Islet of Langerhans (tissue), 1 donor: ENCODE data around the gene ZC3H10.
"Not testable (repeated sequence)": the region's sequence is repeated elsewhere in the genome, so short reads cannot be mapped to it uniquely, and the experiment has no call there.

Source experiments
- FAIRE-seq: peaks from one replicate; lab custom pipeline; 2011; peaks lifted over from hg19 to GRCh38; lab: Jason Lieb, UNC

ZC3H10 gene

DNA sequence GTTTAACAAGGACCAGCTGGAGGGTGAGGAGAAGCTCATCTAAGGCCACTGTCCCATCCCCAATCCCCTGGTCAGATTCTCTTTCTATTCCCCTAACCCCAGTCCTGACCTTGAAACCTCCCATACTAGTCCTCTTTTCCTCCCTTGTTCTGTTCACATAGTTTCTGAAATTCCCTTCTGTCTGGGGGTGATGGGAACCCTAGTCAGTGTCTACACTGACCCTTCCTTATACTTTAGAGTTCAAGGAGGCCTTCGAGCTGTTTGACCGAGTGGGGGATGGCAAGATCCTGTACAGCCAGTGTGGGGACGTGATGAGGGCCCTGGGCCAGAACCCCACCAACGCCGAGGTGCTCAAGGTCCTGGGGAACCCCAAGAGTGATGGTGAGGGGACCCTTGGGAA lies 36.8 kb downstream of the ZC3H10 start:
- FAIRE-seq, result no peak

- no peak for FAIRE-seq
These were observed 37.3 kb downstream of the ZC3H10 start for GRCh38 chr12:56155256-56155845.

DNA sequence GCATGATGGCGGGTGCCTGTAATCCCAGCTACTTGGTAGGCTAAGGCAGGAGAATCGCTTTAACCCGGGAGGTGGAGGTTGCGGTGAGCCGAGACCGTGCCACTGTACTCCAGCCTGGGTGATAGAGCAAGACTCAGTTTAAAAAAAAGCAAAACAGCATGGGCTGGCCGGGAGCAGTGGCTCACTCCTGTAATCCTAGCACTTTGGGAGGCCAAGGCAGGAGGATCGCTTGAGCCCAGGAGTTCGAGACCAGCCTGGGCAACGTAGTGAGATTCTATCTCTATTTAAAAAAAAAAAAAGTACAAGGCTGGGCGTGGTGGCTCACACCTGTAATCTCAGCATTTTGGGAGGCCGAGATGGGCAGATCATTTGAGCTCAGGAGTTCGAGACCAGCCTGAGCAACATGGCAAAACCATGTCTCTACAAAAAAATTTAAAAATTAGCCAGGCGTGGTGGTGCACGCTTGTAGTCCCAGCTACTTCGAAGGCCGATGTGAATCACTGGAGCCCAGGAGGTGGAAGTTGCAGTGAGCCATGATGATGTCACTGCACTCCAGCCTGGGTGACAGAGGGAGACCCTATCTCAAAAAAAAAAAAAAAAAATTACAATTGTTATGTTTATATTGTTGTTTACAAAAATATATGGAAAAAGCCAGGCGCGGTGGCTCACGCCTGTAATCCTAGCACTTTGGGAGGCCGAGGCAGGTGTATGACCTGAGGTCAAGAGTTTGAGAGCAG lies 38.6 kb downstream of the ZC3H10 start:
- FAIRE-seq, result not testable (repeated sequence)

DNA sequence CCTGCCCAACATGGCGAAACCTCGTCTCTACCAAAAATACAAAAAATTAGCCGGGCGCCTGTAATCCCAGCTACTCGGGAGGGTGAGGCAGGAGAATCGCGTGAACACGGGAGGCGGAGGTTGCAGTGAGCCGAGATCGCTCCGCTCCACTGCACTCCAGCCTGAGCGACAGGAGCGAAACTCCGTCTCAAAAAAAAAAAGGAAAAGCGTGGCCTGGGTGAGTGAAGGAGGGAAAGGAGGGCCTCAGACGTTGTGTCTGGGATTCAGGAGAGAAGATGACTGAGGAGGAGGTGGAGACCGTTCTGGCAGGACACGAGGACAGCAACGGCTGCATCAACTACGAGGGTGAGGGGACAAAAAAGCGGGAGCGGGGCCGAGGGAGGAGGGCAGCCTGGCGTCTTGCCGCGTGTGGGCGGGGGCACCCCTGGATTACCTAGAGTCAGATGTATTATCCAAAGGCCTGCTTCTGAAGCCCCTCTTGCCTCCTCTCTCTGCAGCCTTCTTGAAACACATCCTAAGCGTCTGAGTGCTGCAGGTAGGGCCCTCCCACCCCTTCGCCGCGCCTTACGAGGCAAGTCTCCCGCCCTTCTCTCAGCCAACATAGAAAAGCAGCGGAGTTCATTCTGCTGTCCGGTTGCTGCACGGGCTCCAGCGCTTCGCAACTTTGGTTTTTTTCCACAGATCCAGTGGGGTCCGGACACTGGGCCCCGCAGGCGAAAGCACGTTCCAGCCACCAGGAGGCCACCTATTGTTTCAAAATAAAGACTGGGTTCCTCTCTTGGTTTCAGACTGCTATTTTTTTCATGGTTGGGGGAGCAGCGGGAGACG lies 39.3 kb downstream of the ZC3H10 start:
- no peak for FAIRE-seq

GRCh38 chr12:56158029-56158925 lies 40.2 kb downstream of the ZC3H10 start, which contains the start of gene MYL6:
TSS of gene MYL6 (plus strand) at chr12:56158359. CDS start at chr12:56158402, 43 bp downstream.
- FAIRE-seq, result peak; percentile 62

- no peak for FAIRE-seq
These were observed 40.9 kb downstream of the ZC3H10 start for GRCh38 chr12:56158926-56159461.

DNA sequence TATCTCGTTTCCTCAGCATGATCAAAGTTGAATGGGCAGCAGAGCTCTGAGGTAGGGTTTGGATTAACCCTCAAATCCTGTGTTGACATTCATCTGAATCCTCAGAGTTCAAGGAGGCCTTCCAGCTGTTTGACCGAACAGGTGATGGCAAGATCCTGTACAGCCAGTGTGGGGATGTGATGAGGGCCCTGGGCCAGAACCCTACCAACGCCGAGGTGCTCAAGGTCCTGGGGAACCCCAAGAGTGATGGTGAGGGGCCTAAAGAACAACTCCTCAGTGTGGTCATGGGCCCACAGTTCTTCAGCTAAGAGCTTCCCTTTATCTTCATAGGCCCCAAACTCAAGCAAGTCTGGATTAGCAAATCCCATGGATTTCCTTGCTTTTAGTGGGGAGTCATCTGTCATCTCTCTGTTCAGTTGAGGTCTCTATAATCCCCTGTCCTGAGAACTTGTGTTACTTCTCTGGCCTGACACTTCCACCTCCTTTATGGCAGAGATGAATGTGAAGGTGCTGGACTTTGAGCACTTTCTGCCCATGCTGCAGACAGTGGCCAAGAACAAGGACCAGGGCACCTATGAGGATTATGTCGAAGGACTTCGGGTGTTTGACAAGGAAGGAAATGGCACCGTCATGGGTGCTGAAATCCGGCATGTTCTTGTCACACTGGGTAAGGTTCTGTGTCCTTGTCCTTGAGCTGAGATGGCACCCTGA lies 41.6 kb downstream of the ZC3H10 start:
- FAIRE-seq, result no peak

DNA sequence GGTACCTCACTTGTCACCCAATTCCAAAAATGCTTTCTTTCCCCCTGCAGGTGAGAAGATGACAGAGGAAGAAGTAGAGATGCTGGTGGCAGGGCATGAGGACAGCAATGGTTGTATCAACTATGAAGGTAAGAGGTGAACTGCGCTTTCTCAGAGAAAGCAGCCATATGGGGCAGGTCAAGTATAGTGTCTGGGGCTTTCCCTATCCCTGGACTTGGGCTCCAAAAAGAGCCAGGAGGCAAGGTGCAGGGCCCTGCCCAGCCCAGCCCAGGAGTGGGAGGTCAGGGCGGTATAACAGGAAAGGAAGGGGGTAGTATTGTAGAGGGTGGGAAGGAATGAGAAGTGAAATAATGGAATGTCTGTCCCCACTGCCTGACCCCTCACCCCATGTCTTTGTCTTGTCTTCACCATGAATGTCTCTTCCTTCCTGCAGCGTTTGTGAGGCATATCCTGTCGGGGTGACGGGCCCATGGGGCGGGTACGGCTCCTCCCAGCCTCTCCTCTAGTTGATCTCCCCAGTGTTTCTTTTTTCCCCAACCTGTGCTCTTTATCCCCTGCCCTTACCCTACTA lies 42.2 kb downstream of the ZC3H10 start:
- no peak for FAIRE-seq

- no peak for FAIRE-seq
These were observed 43.0 kb downstream of the ZC3H10 start for GRCh38 chr12:56160894-56161689.

GRCh38 chr12:56161690-56162351 lies 43.8 kb downstream of the ZC3H10 start:
- no peak for FAIRE-seq

DNA sequence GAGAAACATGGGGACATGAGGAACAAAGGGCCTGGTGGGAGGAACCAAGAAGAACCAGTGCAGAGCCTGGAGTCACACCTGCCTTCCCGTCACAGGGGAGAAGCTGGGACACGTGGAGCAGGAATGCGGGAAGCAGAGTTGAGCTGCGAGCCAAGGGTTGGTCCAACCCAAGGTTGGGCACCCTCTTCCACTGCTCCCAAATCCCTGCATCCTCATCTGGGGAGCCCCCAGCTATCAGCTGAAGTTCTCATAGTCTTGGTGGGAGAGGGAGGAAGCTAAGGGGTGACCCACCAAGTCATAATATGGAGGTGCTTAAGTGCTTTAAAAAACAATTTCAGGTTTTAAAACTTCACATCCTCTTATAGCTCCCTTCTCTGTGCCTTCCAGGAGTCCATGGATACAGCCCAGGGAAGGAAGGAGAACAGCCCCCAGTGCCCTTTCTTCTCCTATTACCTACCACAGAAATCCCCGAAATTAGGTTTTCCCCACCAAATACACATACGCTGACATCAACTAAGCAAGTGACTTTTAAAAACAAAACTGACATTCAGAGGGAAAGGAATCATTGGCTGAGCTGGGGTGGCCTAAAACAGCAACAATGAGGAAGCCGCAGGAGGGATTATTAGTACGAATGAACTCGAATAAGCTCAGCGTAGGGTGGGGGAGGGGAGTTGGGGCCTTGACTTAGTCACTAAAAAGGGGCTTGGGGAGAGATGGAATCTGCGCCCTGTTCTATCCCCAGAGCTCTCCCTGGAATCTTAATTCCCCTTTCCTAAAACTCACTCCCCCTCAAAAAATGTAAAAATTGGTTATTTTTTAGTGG lies 44.6 kb downstream of the ZC3H10 start:
- no peak for FAIRE-seq

DNA sequence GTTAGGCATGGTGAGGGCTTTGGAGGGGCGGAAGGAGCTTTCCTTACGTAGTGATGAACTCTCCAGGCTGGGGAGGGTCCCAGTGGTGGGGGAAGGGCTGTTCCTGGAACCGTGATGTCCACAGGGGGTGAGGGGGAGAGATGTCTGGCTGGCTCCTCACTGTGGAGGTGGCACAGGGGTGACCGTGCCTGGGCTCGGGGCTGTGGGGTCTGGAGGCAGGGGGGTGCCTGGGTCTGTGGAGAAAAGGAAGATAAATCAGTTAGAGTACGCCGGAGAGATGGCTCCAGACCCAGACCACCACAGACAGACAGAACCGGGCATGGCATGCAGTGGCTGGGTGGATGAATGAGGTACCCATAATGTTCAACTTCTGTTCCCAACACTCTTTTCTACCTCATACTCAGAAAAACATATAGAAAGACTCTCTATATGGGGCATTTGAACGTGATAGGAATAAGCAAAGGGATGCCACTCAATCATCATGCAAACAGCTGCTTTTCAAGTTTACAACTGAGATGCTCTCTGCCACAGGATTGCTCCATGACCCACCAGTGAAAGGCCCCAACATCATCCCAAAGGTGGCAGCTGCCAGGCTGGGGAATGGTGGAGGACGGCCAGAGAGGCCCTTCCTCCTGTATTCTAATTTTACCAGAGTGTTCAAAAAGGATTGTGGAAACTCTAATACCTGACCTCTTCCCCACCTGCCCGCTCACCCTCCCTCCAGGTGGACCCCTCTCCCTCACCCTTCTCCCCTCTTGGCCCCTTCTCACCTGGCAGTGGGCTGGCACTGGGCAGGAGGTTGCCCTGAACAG lies 45.7 kb downstream of the ZC3H10 start:
- no peak for FAIRE-seq

DNA sequence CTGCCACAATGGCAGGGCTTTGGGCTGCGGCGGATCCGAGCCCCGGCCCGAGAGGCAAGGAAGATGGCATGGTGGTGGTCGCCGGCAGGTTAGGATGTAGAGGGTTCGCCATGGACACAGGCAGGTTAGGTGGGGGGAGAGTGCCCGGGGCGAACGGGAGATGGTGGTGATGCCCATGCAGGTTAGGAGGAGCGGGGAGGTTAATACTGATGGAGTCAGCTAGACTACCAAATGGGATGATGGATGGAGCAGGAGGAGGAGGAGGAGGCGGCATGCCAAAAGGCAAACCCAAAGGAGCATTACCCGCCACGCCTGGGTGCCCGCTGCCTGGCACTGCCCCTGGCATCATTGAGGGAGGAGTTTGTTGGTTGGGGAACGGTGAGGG lies 46.3 kb downstream of the ZC3H10 start:
- FAIRE-seq, result no peak

DNA sequence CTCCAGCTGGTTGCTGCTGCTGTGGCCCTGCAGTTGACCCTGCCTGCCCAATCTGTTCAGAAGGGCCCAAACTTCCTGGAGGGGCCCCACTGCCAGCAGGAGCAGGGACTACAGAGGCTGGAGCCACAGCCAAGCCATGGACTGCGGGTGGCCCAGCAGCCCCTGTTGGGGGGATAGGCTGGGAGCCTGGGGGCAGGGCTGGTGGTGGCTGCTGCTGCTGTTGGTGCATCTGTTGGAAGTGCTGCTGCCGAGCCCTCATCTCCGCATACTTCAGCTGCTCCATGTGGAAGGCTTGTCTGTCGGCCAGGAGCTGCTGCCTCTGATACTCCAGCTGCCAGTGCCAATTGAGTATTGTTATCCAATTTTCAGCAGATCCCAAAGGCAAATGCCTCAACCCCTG lies 47.3 kb downstream of the ZC3H10 start:
- FAIRE-seq, result no peak

DNA sequence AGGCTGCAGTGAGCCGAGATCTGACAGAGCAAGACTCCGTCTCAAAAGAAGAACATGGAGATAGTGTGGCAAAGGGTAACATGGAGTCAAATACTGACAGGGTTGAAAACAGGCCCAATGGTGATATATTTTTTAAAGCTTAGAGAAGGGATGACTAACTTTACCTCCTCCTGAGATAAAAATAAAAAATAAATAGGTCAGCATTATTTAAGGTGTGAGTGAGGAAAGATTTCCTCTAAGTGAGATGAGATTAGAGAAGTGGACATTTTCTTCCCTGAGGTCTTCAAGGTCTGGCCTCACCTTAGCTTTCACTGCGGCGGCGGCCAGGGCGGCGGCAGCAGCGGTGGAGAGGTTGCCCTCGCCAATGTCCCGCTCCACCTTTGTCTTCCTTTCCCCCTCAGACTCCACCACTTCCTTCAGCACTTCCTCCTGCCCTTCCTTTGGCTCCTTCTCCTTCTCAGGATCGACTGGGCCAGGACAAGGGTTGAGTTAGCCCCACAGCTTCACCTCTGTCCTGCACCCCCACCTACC lies 51.2 kb downstream of the ZC3H10 start:
- no peak for FAIRE-seq

DNA sequence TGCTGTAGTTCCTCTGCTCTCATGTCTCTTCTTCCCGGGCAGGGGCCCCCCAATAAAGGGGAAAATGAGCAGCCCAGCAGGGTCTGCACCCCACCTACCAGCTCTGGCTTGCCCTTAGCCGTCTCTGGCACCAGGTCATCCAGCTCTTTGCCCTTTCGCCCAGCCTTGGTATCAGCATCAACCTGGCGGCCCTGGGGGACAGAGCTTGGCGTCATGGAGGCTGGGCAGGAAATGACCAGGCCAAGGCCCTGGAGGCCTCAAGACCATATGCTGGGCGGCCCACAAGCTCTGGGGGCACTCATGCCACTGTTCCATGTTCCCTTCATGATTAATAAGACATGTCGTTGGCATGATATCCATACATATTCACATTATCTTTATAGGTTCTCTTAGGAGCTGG lies 54.8 kb downstream of the ZC3H10 start:
- FAIRE-seq, result no peak
